ENCODE data around the gene FANCE. TPM values are rescaled to one million over a fixed set of nuclear protein-coding genes. Genes with fewer than 3 reads are reported as not detected.

The FANCE gene
- total RNA-seq, 1 experiment from 2014 or later = 4.3 TPM

GRCh38 chr6:35474942-35475570 lies 22.9 kb downstream of the FANCE start:
- Histone ChIP-seq H3K9me3 (ENCODE audit: control insufficient read depth, insufficient read depth, low read depth, low read length) (no peaks in the 10 kb centered on the region), H3K27ac (ENCODE audit: low read length) (no peak overlapping the region), H3K4me1 (ENCODE audit: control insufficient read depth, insufficient read depth, low read length) (peaks cover 35% of the 10 kb centered on the region), H3K36me3 (ENCODE audit: control insufficient read depth, insufficient read depth, low read length) (peaks cover 14% of the 10 kb centered on the region), H3K4me3 (ENCODE audit: low read depth in 2 of 2, low read length in 2 of 2) (no peak overlapping the region), H3K27me3 (ENCODE audit: control insufficient read depth, insufficient read depth, low read length) (no peaks in the 10 kb centered on the region)
- ChIA-PET CTCF (no interaction called here), POLR2A (no interaction called here)
- ATAC-seq = no peak
- in situ Hi-C loops (cut with HindIII; ENCODE audit: low pct_unique_long_range_greater_than_20kb, low sequenced_read_pairs) (no loop called here), intact Hi-C loops (cut with micrococcal nuclease; ENCODE audit: unreplicated experiment) (no loop called here)
- BruUV-seq (replicated peaks) = no TSS peak
- TF ChIP-seq POLR2AphosphoS5 (IDR thresholded peaks at IDR 0.05; ENCODE audit: low read depth, low read length) (no peak), REST (IDR thresholded peaks at IDR 0.05; ENCODE audit: insufficient read depth in 1 of 2, low read depth in 2 of 2, low read length in 1 of 2) (no peak), TCF7L2 (IDR thresholded peaks at IDR 0.05; ENCODE audit: low read depth, low read length) (no peak), CTCF (IDR thresholded peaks at IDR 0.05) (no peak), SIN3A (IDR thresholded peaks at IDR 0.05; ENCODE audit: borderline replicate concordance, insufficient read depth, low read depth, low read length) (no peak)
- no peak for DNase-seq (ENCODE audit: low read depth, low spot score)

GRCh38 chr6:35475573-35475972 lies 23.4 kb downstream of the FANCE start:
- no peaks in the 10 kb centered on the region for H3K27me3 ChIP-seq (ENCODE audit: control insufficient read depth, insufficient read depth, low read length)
- H3K4me3 ChIP-seq (ENCODE audit: low read depth in 2 of 2, low read length in 2 of 2) = no peak overlapping the region
- intact Hi-C loops (cut with micrococcal nuclease; ENCODE audit: unreplicated experiment) = no loop called here
- ATAC-seq (no peak), DNase-seq (ENCODE audit: low read depth, low spot score) (no peak)
- peaks cover 13% of the 10 kb centered on the region; the same call in 1 of the 2 replicates for H3K36me3 ChIP-seq (ENCODE audit: control insufficient read depth, insufficient read depth, low read length)
- no peak for TF ChIP-seq POLR2AphosphoS5 (IDR thresholded peaks at IDR 0.05; ENCODE audit: low read depth, low read length)
- TF ChIP-seq REST (IDR thresholded peaks at IDR 0.05; ENCODE audit: insufficient read depth in 1 of 2, low read depth in 2 of 2, low read length in 1 of 2) = no peak
- no peak for TF ChIP-seq CTCF (IDR thresholded peaks at IDR 0.05)
- TF ChIP-seq TCF7L2 (IDR thresholded peaks at IDR 0.05; ENCODE audit: low read depth, low read length) = no peak
- TF ChIP-seq SIN3A (IDR thresholded peaks at IDR 0.05; ENCODE audit: borderline replicate concordance, insufficient read depth, low read depth, low read length) = no peak
- CTCF ChIA-PET = no interaction called here
- POLR2A ChIA-PET = no interaction called here
- H3K27ac ChIP-seq (ENCODE audit: low read length) = no peak overlapping the region
- H3K4me1 ChIP-seq (ENCODE audit: control insufficient read depth, insufficient read depth, low read length) = peaks cover 30% of the 10 kb centered on the region
- H3K9me3 ChIP-seq (ENCODE audit: control insufficient read depth, insufficient read depth, low read depth, low read length) = no peaks in the 10 kb centered on the region
- in situ Hi-C loops (cut with HindIII; ENCODE audit: low pct_unique_long_range_greater_than_20kb, low sequenced_read_pairs) = no loop called here
- no TSS peak for BruUV-seq (replicated peaks)
